H7 (cell line): Measurements from ENCODE around the gene GALNT9. TPM values are rescaled to one million over a fixed set of nuclear protein-coding genes. Genes with fewer than 3 reads are reported as not detected.
"Not testable (repeated sequence)": the region's sequence is repeated elsewhere in the genome, so short reads cannot be mapped to it uniquely, and the experiment has no call there.

Experiments used
- DNase-seq: peaks from one replicate; pipeline ENCODE4 v3.0.0; 2012
- H3K27me3 ChIP-seq: 2 replicates; pipeline ENCODE4 v1.6.0; 2011; ENCODE audit warnings: mild to moderate bottlenecking, low read length; ENCODE audit not compliant: control insufficient read depth, insufficient read depth
- H3K36me3 ChIP-seq: replicated peaks from 2 replicates; pipeline ENCODE4 v1.5.1; 2011; ENCODE audit warnings: low read length; ENCODE audit not compliant: control insufficient read depth, insufficient read depth
- H3K4me3 ChIP-seq: 2 replicates; pipeline ENCODE4 v1.5.1; 2011; ENCODE audit warnings: low read depth, mild to moderate bottlenecking, control low read depth, low read length, moderate library complexity; ENCODE audit not compliant: insufficient read depth
- total RNA-seq: library from RNA; depleted of rRNA; stranded (reverse); fragments of >200 nt; shearing (Covaris generic); gene quantifications from 2 replicates; pipeline ENCODE4 v1.2.3, GENCODE V29; 2014

GALNT9 gene
- total RNA-seq, 1 experiment from 2014 or later: 0.45 TPM

- H3K27me3 ChIP-seq: no peaks in the 10 kb centered on the region
- H3K36me3 ChIP-seq: no peaks in the 10 kb centered on the region
- DNase-seq: no peak
- H3K4me3 ChIP-seq: no peak overlapping the region
These were observed 34.4 kb upstream of the GALNT9 start for GRCh38 chr12:132363661-132364347.

GRCh38 chr12:132362996-132363660 lies 33.7 kb upstream of the GALNT9 start:
- Histone ChIP-seq H3K36me3 (no peaks in the 10 kb centered on the region), H3K4me3 (no peak overlapping the region), H3K27me3 (no peaks in the 10 kb centered on the region)
- DNase-seq: no peak

DNA sequence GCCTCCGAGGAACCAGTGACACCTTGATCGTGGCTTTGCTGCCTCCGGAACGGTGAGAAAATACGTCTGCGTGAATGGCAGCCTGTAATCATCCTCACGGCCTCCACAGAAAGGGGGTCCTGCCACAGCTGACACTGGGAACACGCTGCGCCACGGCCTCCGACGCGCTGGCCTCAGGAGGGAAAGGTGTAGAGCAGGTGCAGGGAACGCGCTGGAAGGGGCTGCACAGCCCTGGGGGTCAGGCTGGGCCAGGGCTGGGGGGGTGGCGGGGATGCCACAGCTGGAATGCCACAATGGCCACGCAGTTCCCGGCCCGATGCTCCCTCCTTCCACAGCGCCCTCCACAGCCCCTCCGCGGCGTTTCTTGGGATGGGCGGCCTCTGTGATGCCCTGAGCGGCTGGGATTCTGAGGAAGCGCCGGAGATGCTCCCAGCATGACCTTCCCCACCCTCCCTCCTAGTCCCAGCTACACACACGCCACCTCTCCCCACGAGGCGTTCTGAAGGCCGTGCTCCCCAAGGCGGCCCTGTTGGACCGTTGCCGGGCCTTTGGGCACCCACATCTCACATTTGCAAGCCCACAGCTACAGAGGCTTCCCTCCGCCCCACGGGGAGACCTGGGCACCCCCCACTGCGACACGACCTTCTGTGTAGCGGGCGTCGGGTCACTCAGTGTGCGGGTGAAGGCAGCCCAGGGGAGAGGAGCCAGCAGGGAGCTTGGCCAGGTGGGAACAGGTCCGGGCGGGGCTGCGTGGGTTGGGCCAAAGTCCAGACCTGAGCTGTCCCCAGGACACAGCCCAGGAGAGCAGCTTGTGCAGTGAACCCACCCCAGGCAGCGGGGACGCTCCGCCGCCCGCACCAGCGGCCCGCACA lies 31.8 kb upstream of the GALNT9 start:
- DNase-seq: no peak
- no peaks in the 10 kb centered on the region for H3K27me3 ChIP-seq
- no peaks in the 10 kb centered on the region for H3K36me3 ChIP-seq
- H3K4me3 ChIP-seq: no peak overlapping the region

DNA sequence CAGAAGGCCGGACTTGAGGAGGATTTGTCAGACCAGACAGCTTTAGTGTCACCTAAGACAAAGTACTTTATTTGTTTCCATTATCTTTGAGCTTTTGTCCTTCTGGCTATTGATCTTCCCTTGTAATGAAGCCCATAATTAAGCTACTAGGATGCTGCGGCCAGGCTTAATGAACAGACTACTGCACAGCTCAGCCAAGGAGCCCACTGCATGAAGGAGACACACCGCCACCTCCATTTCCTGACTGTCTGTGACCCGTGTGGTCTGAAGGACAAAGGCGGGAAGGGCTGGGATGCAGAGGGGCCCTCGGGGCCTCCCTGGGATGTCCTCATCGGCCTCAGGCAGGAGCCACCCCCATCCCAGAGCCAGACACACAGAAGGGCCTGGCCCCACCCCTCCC lies 31.0 kb upstream of the GALNT9 start:
- Histone ChIP-seq H3K27me3 (no peaks in the 10 kb centered on the region), H3K36me3 (no peaks in the 10 kb centered on the region), H3K4me3 (no peak overlapping the region)
- DNase-seq: no peak

DNA sequence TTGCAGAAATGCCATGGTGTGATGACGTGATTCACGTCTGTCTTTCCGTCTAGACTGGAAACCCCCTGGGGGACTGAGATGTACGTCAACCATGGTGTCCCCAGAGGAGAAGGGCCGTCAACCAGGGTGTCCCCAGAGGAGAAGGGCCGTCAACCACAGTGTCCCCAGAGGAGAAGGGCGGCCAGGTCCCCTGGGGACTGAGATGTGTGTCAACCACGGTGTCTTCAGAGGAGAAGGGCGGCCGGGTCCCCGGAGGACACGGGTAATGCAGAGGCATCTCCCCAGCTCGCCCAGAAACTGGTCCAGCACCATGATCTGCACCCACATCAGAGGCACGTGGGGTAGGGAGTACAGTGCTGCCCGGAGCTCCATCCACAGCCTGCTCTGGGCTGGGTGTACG lies 30.6 kb upstream of the GALNT9 start:
- H3K4me3 ChIP-seq: no peak overlapping the region
- no peak for DNase-seq
- no peaks in the 10 kb centered on the region for H3K36me3 ChIP-seq
- H3K27me3 ChIP-seq: no peaks in the 10 kb centered on the region

DNA sequence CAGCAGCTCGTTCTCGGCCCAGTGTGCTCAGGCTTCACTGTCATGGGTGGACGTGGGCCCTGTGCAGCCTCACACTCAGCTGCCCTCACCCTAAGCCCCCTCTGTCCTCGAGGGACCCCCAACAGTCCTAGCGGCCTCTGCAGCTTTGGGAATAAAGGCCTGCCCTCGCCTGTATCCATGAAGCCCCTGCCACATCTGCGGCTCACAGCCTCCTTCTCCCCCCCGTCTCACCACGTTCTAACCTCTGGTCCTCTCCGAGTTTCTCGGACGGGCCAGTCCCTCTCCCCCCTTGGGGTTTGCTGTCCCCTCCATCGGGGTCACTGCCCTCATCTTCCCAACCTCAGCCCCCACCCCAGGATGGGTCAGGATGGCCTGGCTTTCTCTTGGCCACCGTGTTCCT lies 30.2 kb upstream of the GALNT9 start:
- no peaks in the 10 kb centered on the region for H3K36me3 ChIP-seq
- DNase-seq: no peak
- no peak overlapping the region for H3K4me3 ChIP-seq
- 0 out of 2 replicates have a peak, but pooled peaks cover 1% of the 10 kb centered on the region for H3K27me3 ChIP-seq

DNA sequence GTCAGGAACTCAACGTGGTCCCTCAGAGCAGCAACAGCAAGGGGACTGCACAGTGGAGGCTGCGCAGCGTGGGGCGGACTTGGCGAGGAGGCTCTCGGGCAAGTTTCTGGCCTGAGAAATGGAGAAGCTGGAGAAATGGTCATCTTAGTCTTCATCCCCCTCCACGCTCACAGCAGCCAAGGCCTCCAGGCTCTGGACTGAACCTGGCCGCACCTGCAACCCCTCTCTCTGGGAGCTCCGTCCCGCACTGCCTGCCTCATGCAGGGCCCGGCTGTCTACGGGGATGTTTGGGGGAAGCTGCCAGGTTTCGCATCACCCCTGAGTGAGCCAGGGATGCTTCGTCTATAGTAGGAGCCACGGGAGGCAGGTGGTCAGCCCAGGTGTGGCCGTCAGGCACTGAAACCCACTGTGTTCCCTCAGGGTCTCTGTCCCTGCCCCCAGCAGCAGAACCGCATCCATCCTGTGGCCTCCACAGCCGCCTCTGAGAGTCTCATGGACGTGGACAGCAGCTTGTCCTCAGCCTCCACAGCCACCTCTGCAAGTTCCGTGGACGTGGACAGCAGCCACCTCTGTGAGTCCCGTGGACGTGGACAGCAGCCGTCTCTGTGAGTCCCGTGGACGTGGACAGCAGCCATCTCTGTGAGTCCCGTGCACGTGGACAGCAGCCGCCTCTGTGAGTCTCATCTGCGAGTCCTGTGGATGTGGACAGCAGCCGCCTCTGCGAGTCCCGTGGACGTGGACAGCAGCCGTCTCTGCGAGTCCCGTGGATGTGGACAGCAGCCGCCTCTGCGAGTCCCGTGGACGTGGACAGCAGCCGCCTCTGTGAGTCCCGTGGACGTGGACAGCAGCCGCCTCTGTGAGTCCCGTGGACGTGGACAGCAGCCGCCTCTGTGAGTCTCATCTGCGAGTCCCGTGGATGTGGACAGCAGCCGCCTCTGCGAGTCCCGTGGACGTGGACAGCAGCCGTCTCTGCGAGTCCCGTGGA lies 29.1 kb upstream of the GALNT9 start:
- not testable (repeated sequence) for H3K27me3 ChIP-seq, H3K4me3 ChIP-seq, DNase-seq, H3K36me3 ChIP-seq

DNA sequence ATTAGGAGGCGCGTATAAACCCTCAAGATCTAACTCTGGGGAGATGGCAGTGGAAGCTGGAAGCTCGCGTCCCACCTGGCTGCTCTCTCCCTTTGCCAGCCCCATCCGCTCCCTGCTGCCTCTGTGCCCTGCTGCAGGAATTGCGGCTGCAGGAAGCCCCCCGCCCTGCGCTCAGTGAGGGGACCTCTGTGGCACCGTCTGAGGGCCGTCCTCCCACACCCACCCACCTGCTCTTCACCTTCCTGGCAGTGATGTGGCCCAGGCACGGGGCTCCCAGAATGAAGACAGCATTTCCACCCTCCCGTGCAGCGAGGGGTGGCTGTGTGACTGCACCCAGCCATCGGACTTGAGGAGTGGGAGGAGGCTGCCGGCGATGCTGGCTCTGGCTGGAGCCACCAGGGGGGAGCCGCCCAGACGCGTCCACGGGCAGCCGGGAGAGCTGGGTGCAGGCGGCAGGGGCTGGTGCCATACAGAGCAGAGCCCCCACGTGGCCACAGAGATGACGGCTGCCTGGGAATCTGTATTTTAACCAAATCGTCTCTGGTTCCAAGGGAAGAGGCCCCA lies 28.3 kb upstream of the GALNT9 start:
- no peak overlapping the region for H3K4me3 ChIP-seq
- 0 out of 2 replicates have a peak, but pooled peaks cover 1% of the 10 kb centered on the region for H3K27me3 ChIP-seq
- no peaks in the 10 kb centered on the region for H3K36me3 ChIP-seq
- peak; percentile 76 for DNase-seq

DNA sequence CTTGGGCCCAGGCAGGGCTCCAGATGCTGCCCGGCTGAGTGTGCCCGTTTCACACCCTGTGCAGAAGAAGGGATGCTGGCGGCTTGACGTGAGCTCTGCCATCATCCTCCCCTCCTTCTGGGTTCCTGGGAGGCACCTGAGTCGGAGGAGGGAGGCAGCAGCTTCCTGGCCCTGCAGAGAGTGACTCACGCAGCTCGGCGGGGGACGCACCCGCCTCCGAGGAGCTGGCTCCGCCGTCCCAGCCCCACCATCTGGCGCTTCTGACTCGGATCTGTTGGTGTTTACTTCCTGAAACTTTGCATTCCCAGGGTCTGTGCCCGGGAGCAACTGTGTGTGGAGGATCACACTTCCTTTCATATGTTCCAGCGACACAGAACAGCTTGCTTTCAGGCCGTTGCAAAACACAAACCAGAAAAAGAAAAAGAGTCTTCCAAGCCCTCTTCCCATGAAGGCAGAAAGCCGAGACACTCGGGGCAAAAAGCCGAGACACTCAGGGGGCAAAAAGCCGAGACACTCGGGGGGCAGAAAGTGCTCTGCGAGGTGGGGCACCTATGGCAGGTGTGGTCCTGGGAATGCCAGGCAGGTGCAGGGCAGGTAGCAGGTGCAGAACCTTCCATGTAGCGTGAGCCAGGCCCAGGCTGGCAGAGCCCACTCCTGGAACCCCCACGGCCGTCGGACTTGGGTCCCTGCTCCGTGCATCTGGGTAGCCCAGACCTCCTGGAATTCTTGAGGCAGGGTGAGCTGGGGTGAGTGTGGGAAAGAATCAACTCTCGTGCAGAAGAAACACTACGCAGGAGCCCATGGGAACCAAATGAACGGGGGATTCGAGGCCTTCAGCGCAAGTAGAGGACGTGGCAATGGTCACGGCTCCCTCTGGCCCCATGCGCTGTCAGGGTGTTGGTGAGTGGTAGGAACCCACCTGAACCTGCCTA lies 27.6 kb upstream of the GALNT9 start:
- no peak overlapping the region for H3K4me3 ChIP-seq
- no peaks in the 10 kb centered on the region for H3K36me3 ChIP-seq
- peak; percentile 93 for DNase-seq
- 0 out of 2 replicates have a peak, but pooled peaks cover 1% of the 10 kb centered on the region for H3K27me3 ChIP-seq

- no peak for DNase-seq
- no peaks in the 10 kb centered on the region for H3K36me3 ChIP-seq
- H3K27me3 ChIP-seq: peaks cover 3% of the 10 kb centered on the region; the same call in 1 of the 2 replicates
- H3K4me3 ChIP-seq: no peak overlapping the region
These were observed 26.6 kb upstream of the GALNT9 start for GRCh38 chr12:132355742-132356681.

- no peaks in the 10 kb centered on the region for H3K36me3 ChIP-seq
- no peak for DNase-seq
- H3K27me3 ChIP-seq: peaks cover 4% of the 10 kb centered on the region; the same call in 1 of the 2 replicates
- no peak overlapping the region for H3K4me3 ChIP-seq
These were observed 25.7 kb upstream of the GALNT9 start for GRCh38 chr12:132354982-132355680.
